Measurements from ENCODE around the gene IRX3.

The IRX3 gene

DNA sequence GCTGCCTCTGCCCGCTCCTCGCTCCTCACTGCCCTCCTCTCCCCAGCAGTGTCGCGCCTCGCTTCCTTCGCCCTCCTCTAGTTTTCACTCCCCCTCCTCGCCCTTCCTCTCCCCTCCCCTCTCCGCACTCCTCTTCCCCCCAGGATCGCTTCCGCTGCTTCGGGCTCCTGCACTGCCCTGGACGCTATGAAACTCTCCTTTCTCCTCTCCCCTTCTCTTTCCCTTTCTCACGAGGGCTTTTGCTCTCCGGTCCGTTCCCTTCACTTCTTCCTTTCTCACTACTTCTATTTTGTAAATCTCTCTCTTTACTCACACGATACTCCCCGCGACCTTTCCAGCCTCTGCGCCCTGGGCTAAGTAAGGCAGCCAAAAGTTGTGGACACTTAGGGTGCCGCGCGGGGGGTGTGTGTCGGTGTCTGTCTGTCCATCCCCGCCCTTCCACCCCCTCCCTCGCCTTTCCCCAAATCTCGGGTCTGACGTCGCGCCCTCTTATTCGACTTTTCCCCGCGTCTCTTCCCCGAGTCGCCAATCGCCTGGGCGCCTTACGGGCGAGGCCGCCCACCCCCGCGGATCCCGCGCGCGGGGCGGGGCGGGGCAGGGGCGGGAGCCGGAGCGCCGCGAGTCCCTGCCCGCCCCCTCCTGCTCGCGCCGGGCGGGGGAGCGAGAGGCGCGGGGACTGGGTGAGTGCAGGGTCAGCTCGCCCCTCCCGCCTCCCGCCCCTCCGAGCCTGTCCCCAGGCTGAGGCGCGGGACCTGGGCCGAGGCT, at the start of gene IRX3:
TSS of gene IRX3 (minus strand) at position 422 of the 765 bp plus-strand sequence. CDS start 737 bp downstream, outside the sequence.
- Histone ChIP-seq H3K4me3 (ENCODE audit: low read depth in 1 of 5, low read length in 5 of 5) (peak within 1 kb of the TSS; percentile 78 to 93 (median 82)), H3K36me3 (ENCODE audit: control insufficient read depth in 5 of 5, insufficient read depth in 5 of 5, low read length in 5 of 5) (peaks cover 0 to 2% (median 0%) of the 10 kb centered on the region in 5 donors), H3K9me3 (ENCODE audit: control insufficient read depth in 5 of 5, low read length in 5 of 5) (no peaks in the 10 kb centered on the region), H3K27ac (ENCODE audit: low read depth, low read length) (peak within 1 kb of the TSS; percentile 83), H3K27me3 (ENCODE audit: control insufficient read depth in 5 of 5, insufficient read depth in 4 of 5, low read length in 5 of 5) (peaks cover 0 to 30% (median 23%) of the 10 kb centered on the region in 5 donors), H3K9ac (ENCODE audit: low read length in 5 of 5) (peak within 1 kb of the TSS in 4 of 5 donors; percentile 43 to 77 (median 67)), H3K4me1 (ENCODE audit: control insufficient read depth in 5 of 5, insufficient read depth in 5 of 5, low read length in 5 of 5) (peaks cover 0 to 46% (median 35%) of the 10 kb centered on the region in 5 donors)

DNA sequence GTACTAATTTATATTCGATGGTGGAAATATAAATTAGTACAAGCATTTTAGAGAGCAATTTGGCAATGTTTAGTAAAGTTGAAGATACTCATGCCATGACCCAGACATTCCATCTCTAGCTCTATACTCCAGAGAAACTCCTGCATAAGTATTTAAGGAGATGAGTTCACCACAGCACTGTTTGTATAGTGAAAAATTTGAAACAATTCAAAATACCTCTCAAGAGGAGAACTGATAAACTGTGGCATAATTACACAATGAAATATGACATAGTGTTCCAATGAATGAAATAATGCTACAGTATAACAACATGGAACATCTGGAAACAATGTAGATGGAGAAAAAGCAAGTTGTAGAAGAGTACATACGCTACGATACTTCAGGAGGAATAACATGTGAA, 48.6 kb upstream of the IRX3 start:
- H3K4me1 ChIP-seq (ENCODE audit: control insufficient read depth in 5 of 5, insufficient read depth in 5 of 5, low read length in 5 of 5), result no peaks in the 10 kb centered on the region
- no peak overlapping the region for H3K9ac ChIP-seq (ENCODE audit: low read length in 5 of 5)
- no peak overlapping the region for H3K4me3 ChIP-seq (ENCODE audit: low read depth in 1 of 5, low read length in 5 of 5)
- peaks cover 0 to 6% (median 5%) of the 10 kb centered on the region in 5 donors for H3K27me3 ChIP-seq (ENCODE audit: control insufficient read depth in 5 of 5, insufficient read depth in 4 of 5, low read length in 5 of 5)
- no peaks in the 10 kb centered on the region for H3K9me3 ChIP-seq (ENCODE audit: control insufficient read depth in 5 of 5, low read length in 5 of 5)
- H3K27ac ChIP-seq (ENCODE audit: low read depth, low read length), result no peak overlapping the region
- H3K36me3 ChIP-seq (ENCODE audit: control insufficient read depth in 5 of 5, insufficient read depth in 5 of 5, low read length in 5 of 5), result no peaks in the 10 kb centered on the region

DNA sequence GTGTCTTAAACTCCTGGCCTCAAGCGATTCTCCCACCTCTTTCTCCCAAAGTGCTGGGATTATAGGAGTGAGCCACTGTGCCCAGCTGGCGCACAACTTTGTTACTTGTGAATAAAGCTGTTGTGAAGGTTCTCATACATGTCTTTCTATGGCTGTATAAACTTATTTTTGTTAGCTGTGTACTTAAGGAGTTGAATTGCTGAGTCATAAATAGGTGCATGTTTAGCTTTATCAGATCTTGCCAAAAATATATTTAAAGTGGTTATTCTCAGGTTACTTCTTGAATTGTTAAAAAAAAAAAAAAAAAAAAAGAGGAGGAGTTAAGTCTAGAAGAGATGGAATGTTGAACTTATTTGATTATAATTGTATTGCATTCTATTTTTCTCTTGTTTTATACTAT, 47.6 kb upstream of the IRX3 start:
- Histone ChIP-seq H3K9me3 (ENCODE audit: control insufficient read depth in 5 of 5, low read length in 5 of 5) (no peaks in the 10 kb centered on the region), H3K4me3 (ENCODE audit: low read depth in 1 of 5, low read length in 5 of 5) (no peak overlapping the region), H3K27ac (ENCODE audit: low read depth, low read length) (no peak overlapping the region), H3K4me1 (ENCODE audit: control insufficient read depth in 5 of 5, insufficient read depth in 5 of 5, low read length in 5 of 5) (no peaks in the 10 kb centered on the region), H3K36me3 (ENCODE audit: control insufficient read depth in 5 of 5, insufficient read depth in 5 of 5, low read length in 5 of 5) (no peaks in the 10 kb centered on the region), H3K9ac (ENCODE audit: low read length in 5 of 5) (no peak overlapping the region), H3K27me3 (ENCODE audit: control insufficient read depth in 5 of 5, insufficient read depth in 4 of 5, low read length in 5 of 5) (peaks cover 0 to 5% (median 0%) of the 10 kb centered on the region in 5 donors)

DNA sequence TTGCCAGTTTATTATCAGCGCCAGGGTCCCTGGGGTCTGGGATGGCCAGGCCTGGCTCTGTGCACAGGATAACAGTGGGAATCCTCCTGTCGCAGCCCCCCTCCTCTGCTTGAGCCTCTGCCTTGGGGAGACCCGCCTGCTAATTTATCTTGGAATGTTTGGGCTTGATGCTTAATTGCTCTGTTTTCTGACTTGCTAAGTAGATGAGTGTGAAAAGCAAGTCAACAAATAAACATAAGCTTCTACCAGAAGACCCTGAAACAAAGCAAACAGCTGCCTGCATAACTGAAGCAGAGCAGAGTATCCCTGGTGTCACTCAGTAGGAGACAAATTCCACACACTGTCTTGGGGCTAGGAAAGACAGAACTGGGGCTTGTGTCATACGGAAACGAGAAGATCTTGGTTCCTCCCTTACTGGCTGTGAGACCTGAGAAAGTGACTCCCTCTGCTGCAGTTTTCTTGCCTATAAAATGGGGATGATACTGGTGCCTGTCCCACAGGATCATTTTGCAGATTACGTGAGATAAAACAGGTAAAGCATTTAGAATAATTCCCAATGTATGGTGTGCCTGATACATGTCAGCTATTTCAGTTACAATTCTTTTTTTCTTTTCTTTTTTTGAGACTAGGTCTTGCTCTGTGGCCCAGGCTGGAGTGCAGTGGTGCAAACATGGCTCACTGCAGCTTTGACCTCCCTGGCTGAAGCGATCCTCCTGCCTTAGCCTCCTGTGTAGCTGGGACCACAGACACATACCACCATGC, 44.8 kb upstream of the IRX3 start:
- Histone ChIP-seq H3K4me1 (ENCODE audit: control insufficient read depth in 5 of 5, insufficient read depth in 5 of 5, low read length in 5 of 5) (no peaks in the 10 kb centered on the region), H3K9ac (ENCODE audit: low read length in 5 of 5) (no peak overlapping the region), H3K27me3 (ENCODE audit: control insufficient read depth in 5 of 5, insufficient read depth in 4 of 5, low read length in 5 of 5) (peaks cover 0 to 4% (median 0%) of the 10 kb centered on the region in 5 donors), H3K9me3 (ENCODE audit: control insufficient read depth in 5 of 5, low read length in 5 of 5) (no peaks in the 10 kb centered on the region), H3K27ac (ENCODE audit: low read depth, low read length) (no peak overlapping the region), H3K4me3 (ENCODE audit: low read depth in 1 of 5, low read length in 5 of 5) (no peak overlapping the region), H3K36me3 (ENCODE audit: control insufficient read depth in 5 of 5, insufficient read depth in 5 of 5, low read length in 5 of 5) (no peaks in the 10 kb centered on the region)

DNA sequence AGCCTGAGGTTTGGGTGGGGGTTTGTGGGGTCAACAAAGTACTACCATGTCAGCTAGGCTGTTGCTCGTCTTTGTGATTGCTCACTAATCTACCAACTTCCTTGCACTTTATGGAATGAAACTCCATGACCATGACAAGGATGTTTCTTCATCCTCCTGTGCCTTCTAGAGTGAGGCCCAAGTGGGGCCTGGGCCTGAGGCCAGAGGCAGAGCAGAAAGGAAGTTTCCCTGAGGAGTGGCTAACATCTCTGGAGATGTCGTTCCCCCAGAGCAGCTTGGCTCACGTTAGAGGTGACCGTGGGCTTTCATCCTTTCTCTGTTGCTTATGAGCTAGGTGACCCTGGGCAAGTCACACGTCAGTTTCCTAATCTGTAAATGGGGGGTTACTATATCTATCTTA, 41.0 kb upstream of the IRX3 start:
- Histone ChIP-seq H3K9ac (ENCODE audit: low read length in 5 of 5) (no peak overlapping the region), H3K9me3 (ENCODE audit: control insufficient read depth in 5 of 5, low read length in 5 of 5) (no peaks in the 10 kb centered on the region), H3K27ac (ENCODE audit: low read depth, low read length) (no peak overlapping the region), H3K4me1 (ENCODE audit: control insufficient read depth in 5 of 5, insufficient read depth in 5 of 5, low read length in 5 of 5) (peaks cover 0 to 6% (median 0%) of the 10 kb centered on the region in 5 donors), H3K4me3 (ENCODE audit: low read depth in 1 of 5, low read length in 5 of 5) (no peak overlapping the region), H3K36me3 (ENCODE audit: control insufficient read depth in 5 of 5, insufficient read depth in 5 of 5, low read length in 5 of 5) (no peaks in the 10 kb centered on the region), H3K27me3 (ENCODE audit: control insufficient read depth in 5 of 5, insufficient read depth in 4 of 5, low read length in 5 of 5) (peaks cover 0 to 4% (median 0%) of the 10 kb centered on the region in 5 donors)

DNA sequence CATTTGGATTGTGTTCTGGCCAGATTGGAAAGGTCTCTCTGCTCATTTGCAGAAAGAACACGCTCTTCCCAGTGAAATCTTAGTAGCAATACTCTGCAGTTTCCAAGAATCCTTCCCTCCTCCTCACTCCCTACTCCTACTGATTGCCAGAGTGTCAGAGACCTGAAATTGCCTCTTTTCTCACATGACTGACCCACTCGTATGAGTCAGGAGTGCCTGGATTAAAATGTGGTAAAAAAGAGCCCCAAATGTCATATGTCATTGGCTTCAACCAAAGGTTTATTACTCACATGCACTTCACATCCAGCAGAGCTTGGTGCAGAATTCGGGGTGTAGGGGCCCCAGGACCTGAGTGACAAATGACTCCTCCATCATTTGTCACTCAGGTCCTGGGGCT, 39.7 kb upstream of the IRX3 start:
- Histone ChIP-seq H3K4me3 (ENCODE audit: low read depth in 1 of 5, low read length in 5 of 5) (no peak overlapping the region), H3K36me3 (ENCODE audit: control insufficient read depth in 5 of 5, insufficient read depth in 5 of 5, low read length in 5 of 5) (no peaks in the 10 kb centered on the region), H3K9me3 (ENCODE audit: control insufficient read depth in 5 of 5, low read length in 5 of 5) (no peaks in the 10 kb centered on the region), H3K27ac (ENCODE audit: low read depth, low read length) (no peak overlapping the region), H3K27me3 (ENCODE audit: control insufficient read depth in 5 of 5, insufficient read depth in 4 of 5, low read length in 5 of 5) (peaks cover 0 to 4% (median 0%) of the 10 kb centered on the region in 5 donors), H3K9ac (ENCODE audit: low read length in 5 of 5) (no peak overlapping the region), H3K4me1 (ENCODE audit: control insufficient read depth in 5 of 5, insufficient read depth in 5 of 5, low read length in 5 of 5) (peaks cover 0 to 6% (median 0%) of the 10 kb centered on the region in 5 donors)

DNA sequence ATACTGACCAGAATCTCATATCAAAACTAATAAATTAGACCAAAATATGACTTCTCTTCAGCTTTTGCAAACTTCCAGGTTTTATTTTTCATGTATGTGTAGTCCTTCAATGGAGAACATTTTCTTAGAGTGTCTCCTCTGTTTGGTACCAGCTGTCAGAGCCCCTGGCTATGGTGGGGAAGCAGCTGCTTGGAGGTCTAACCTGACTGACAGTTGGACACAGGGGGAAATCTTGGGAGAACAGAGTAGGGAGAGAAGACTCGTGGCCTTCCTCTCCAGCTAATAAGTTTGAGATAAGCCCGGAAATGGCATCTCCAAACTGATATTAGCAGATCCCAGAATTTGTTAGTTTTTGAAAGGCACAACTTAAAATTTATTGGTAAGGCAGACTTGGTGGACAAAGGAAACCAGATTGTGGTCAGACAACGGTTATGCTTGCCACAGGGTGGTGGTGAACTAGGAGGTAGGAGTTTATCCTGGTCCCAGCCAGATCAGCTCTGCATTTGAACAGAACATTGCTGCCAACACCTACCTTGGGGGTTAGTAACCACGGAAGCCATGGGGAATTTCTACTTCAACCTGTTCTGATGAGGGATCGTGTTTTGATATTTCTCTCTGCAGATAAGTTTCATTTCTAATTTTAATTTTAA, 39.2 kb upstream of the IRX3 start:
- Histone ChIP-seq H3K4me3 (ENCODE audit: low read depth in 1 of 5, low read length in 5 of 5) (no peak overlapping the region), H3K27me3 (ENCODE audit: control insufficient read depth in 5 of 5, insufficient read depth in 4 of 5, low read length in 5 of 5) (peaks cover 0 to 4% (median 0%) of the 10 kb centered on the region in 5 donors), H3K36me3 (ENCODE audit: control insufficient read depth in 5 of 5, insufficient read depth in 5 of 5, low read length in 5 of 5) (no peaks in the 10 kb centered on the region), H3K27ac (ENCODE audit: low read depth, low read length) (no peak overlapping the region), H3K9me3 (ENCODE audit: control insufficient read depth in 5 of 5, low read length in 5 of 5) (no peaks in the 10 kb centered on the region), H3K4me1 (ENCODE audit: control insufficient read depth in 5 of 5, insufficient read depth in 5 of 5, low read length in 5 of 5) (peaks cover 0 to 6% (median 0%) of the 10 kb centered on the region in 5 donors), H3K9ac (ENCODE audit: low read length in 5 of 5) (no peak overlapping the region)

DNA sequence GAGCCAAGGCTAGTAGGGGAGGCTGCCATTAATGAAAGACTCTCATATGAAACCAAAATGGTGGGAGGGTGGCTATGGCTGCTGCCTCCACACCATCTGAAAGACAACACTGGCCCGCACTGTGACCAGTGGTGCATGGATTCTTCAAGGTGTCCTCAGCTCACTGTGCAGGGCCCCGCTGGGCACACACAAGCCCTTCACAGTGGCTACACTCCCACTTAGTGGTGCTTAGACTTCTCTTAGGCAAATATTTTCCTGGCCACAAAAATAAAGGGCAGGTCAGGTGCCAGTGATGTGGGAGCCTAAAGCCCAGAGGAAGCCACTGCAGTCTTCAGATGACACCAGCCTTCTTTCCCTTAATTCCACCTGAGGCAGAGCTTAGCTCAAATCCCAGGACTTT, 38.1 kb upstream of the IRX3 start:
- Histone ChIP-seq H3K27ac (ENCODE audit: low read depth, low read length) (no peak overlapping the region), H3K4me3 (ENCODE audit: low read depth in 1 of 5, low read length in 5 of 5) (no peak overlapping the region), H3K4me1 (ENCODE audit: control insufficient read depth in 5 of 5, insufficient read depth in 5 of 5, low read length in 5 of 5) (peaks cover 0 to 6% (median 0%) of the 10 kb centered on the region in 5 donors), H3K9me3 (ENCODE audit: control insufficient read depth in 5 of 5, low read length in 5 of 5) (no peaks in the 10 kb centered on the region), H3K9ac (ENCODE audit: low read length in 5 of 5) (no peak overlapping the region), H3K27me3 (ENCODE audit: control insufficient read depth in 5 of 5, insufficient read depth in 4 of 5, low read length in 5 of 5) (peaks cover 0 to 4% (median 0%) of the 10 kb centered on the region in 5 donors), H3K36me3 (ENCODE audit: control insufficient read depth in 5 of 5, insufficient read depth in 5 of 5, low read length in 5 of 5) (no peaks in the 10 kb centered on the region)

DNA sequence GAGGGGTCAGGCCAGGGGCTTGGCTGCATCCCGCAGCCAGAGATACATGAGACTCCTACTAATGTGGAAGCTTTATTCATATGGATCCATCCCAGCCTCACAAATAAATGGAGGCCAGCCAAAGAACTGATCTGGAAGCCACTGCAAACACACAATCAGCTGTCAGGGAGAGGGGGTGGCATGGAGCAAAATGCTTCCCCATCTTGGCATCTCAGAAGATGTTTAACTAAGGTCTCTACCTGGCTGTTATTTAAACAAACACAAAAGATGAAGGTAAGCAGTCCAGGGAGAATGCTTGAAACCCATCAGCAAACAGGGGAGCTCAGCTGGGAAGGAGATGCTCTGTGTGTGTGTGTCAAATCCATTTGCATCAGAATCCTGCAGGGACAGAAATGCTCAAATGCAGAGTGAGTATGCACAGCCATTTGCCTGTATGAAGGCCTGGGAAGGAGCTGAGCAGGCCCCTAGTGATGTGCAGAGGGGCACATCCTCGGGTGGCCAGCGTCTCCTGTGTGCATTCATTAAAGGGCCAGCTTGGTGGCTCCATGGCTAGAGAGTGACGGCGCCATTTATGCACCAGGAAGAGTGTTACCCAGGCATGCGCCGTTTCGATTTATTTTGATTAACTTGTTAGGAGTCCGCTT, 34.2 kb upstream of the IRX3 start:
- H3K9ac ChIP-seq (ENCODE audit: low read length in 5 of 5), result no peak overlapping the region
- peaks cover 0 to 4% (median 0%) of the 10 kb centered on the region in 5 donors for H3K9me3 ChIP-seq (ENCODE audit: control insufficient read depth in 5 of 5, low read length in 5 of 5)
- no peak overlapping the region for H3K27ac ChIP-seq (ENCODE audit: low read depth, low read length)
- H3K4me3 ChIP-seq (ENCODE audit: low read depth in 1 of 5, low read length in 5 of 5), result no peak overlapping the region
- peaks cover 0 to 1% (median 0%) of the 10 kb centered on the region in 5 donors for H3K4me1 ChIP-seq (ENCODE audit: control insufficient read depth in 5 of 5, insufficient read depth in 5 of 5, low read length in 5 of 5)
- no peaks in the 10 kb centered on the region for H3K36me3 ChIP-seq (ENCODE audit: control insufficient read depth in 5 of 5, insufficient read depth in 5 of 5, low read length in 5 of 5)
- H3K27me3 ChIP-seq (ENCODE audit: control insufficient read depth in 5 of 5, insufficient read depth in 4 of 5, low read length in 5 of 5), result no peaks in the 10 kb centered on the region
